ENCODE measurements around the gene PLEKHH1.
"Not testable (repeated sequence)": the region's sequence is repeated elsewhere in the genome, so short reads cannot be mapped to it uniquely, and the experiment has no call there.

PLEKHH1 gene

GRCh38 chr14:67620217-67620785 is 87.2 kb downstream of the PLEKHH1 start:
- DNase-seq (ENCODE audit: low read depth in 3 of 3, low spot score in 1 of 3), result no peak

GRCh38 chr14:67622675-67623074 is 89.6 kb downstream of the PLEKHH1 start:
- DNase-seq (ENCODE audit: low read depth in 3 of 3, low spot score in 1 of 3), result no peak

GRCh38 chr14:67623114-67623513 is 90.0 kb downstream of the PLEKHH1 start:
- no peak for DNase-seq (ENCODE audit: low read depth in 3 of 3, low spot score in 1 of 3)

- not testable (repeated sequence) for DNase-seq (ENCODE audit: low read depth in 3 of 3, low spot score in 1 of 3)
Observed at GRCh38 chr14:67626131-67626530, 93.0 kb downstream of the PLEKHH1 start.

- no peak for DNase-seq (ENCODE audit: low read depth in 3 of 3, low spot score in 1 of 3)
Observed at GRCh38 chr14:67627519-67627918, 94.4 kb downstream of the PLEKHH1 start.

- DNase-seq (ENCODE audit: low read depth in 3 of 3, low spot score in 1 of 3), result no peak
Observed at GRCh38 chr14:67630186-67630585, 97.1 kb downstream of the PLEKHH1 start.

- no peak for DNase-seq (ENCODE audit: low read depth in 3 of 3, low spot score in 1 of 3)
Observed at GRCh38 chr14:67630938-67631337, 97.8 kb downstream of the PLEKHH1 start.

- DNase-seq (ENCODE audit: low read depth in 3 of 3, low spot score in 1 of 3), result no peak
Observed at GRCh38 chr14:67633451-67634147, 100.5 kb downstream of the PLEKHH1 start.

- DNase-seq (ENCODE audit: low read depth in 3 of 3, low spot score in 1 of 3), result no peak
Observed at GRCh38 chr14:67636361-67636919, 103.3 kb downstream of the PLEKHH1 start.

GRCh38 chr14:67638642-67639041 is 105.6 kb downstream of the PLEKHH1 start:
- DNase-seq (ENCODE audit: low read depth in 3 of 3, low spot score in 1 of 3), result no peak

Measured in stimulated activated CD4-positive, alpha-beta T cell treated with anti-CD3 and anti-CD28 coated beads, TNF-alpha, amount 100 ng/mL, for 1 hour (primary cell).